Mesothelial cell of epicardium (in vitro differentiated cells): Measurements from ENCODE around the gene USP49. TPM values are rescaled to one million over a fixed set of nuclear protein-coding genes. Genes with fewer than 3 reads are reported as not detected.
"Not testable (repeated sequence)": the region's sequence is repeated elsewhere in the genome, so short reads cannot be mapped to it uniquely, and the experiment has no call there.

Source experiments
- DNase-seq, 2 experiments: peaks; one replicate each; pipeline ENCODE4 v3.0.0; 2021; ENCODE audit warnings: low spot score in 2 of 2; ENCODE audit not compliant: unreplicated experiment in 2 of 2
- H3K27ac Mint-ChIP-seq: 2 replicates; pipeline ENCODE4 v1.8.0; 2021; ENCODE audit warnings: mixed read lengths
- H3K27me3 Mint-ChIP-seq: 2 replicates; pipeline ENCODE4 v1.8.0; 2021; ENCODE audit warnings: low read depth, mixed read lengths
- H3K36me3 Mint-ChIP-seq: 2 replicates; pipeline ENCODE4 v1.8.0; 2021; ENCODE audit warnings: mixed read lengths
- H3K4me1 Mint-ChIP-seq: 2 replicates; pipeline ENCODE4 v1.8.0; 2021; ENCODE audit warnings: mixed read lengths
- H3K4me3 Mint-ChIP-seq: 2 replicates; pipeline ENCODE4 v1.8.0; 2021; ENCODE audit warnings: mild to moderate bottlenecking, moderate library complexity, mixed read lengths
- H3K9me3 Mint-ChIP-seq: 2 replicates; pipeline ENCODE4 v1.8.0; 2021; ENCODE audit warnings: mixed read lengths
- CTCF ChIP-seq: fragments of 200-600 bp; sonication (generic); IDR thresholded peaks from one replicate; pipeline ENCODE4 v1.5.0; 2021; ENCODE audit warnings: antibody characterized with exemption; ENCODE audit not compliant: unreplicated experiment
- total RNA-seq: library from RNA; stranded (reverse); gene quantifications from 3 replicates; pipeline ENCODE4 v1.2.1, GENCODE V29; 2021

Gene USP49
- total RNA-seq, 1 donor from 2014 or later: 12.1 TPM

- Mint-ChIP-seq H3K4me1 (peaks cover 2% of the 10 kb centered on the region), H3K27ac (no peak overlapping the region), H3K36me3 (no peaks in the 10 kb centered on the region), H3K9me3 (no peaks in the 10 kb centered on the region), H3K4me3 (no peak overlapping the region), H3K27me3 (no peaks in the 10 kb centered on the region)
- no peak for DNase-seq
- no peak for TF ChIP-seq CTCF
Measured at GRCh38 chr6:41813956-41814355, 81.2 kb downstream of the USP49 start.

GRCh38 chr6:41813469-41813868 is 81.7 kb downstream of the USP49 start:
- peaks cover under 1% of the 10 kb centered on the region for H3K4me1 Mint-ChIP-seq
- no peak for DNase-seq
- no peak overlapping the region for H3K27ac Mint-ChIP-seq
- no peaks in the 10 kb centered on the region for H3K27me3 Mint-ChIP-seq
- TF ChIP-seq CTCF: no peak
- H3K36me3 Mint-ChIP-seq: no peaks in the 10 kb centered on the region
- no peak overlapping the region for H3K4me3 Mint-ChIP-seq
- H3K9me3 Mint-ChIP-seq: no peaks in the 10 kb centered on the region

GRCh38 chr6:41811946-41812345 is 83.2 kb downstream of the USP49 start:
- not testable (repeated sequence) for H3K4me1 Mint-ChIP-seq

GRCh38 chr6:41811095-41811494 is 84.1 kb downstream of the USP49 start:
- H3K4me3 Mint-ChIP-seq: no peak overlapping the region
- DNase-seq: no peak
- no peaks in the 10 kb centered on the region for H3K36me3 Mint-ChIP-seq
- no peaks in the 10 kb centered on the region for H3K9me3 Mint-ChIP-seq
- H3K27me3 Mint-ChIP-seq: no peaks in the 10 kb centered on the region
- H3K4me1 Mint-ChIP-seq: no peaks in the 10 kb centered on the region
- TF ChIP-seq CTCF: no peak
- H3K27ac Mint-ChIP-seq: no peak overlapping the region

More at GRCh38 chr6:41811946-41812345, 83.2 kb downstream of the USP49 start:
- H3K36me3 Mint-ChIP-seq, H3K27ac Mint-ChIP-seq, H3K27me3 Mint-ChIP-seq, DNase-seq, H3K4me3 Mint-ChIP-seq, H3K9me3 Mint-ChIP-seq: not testable (repeated sequence)

- no peak overlapping the region for H3K4me3 Mint-ChIP-seq
- DNase-seq: no peak
- no peak for TF ChIP-seq CTCF
Measured at GRCh38 chr6:41805830-41806774, 89.1 kb downstream of the USP49 start.

GRCh38 chr6:41801380-41801779 is 93.8 kb downstream of the USP49 start:
- H3K36me3 Mint-ChIP-seq: peaks cover 7% of the 10 kb centered on the region
- no peak for DNase-seq
- H3K9me3 Mint-ChIP-seq: no peaks in the 10 kb centered on the region
- no peak overlapping the region for H3K4me3 Mint-ChIP-seq
- H3K27ac Mint-ChIP-seq: no peak overlapping the region
- no peaks in the 10 kb centered on the region for H3K27me3 Mint-ChIP-seq
- H3K4me1 Mint-ChIP-seq: no peaks in the 10 kb centered on the region
- TF ChIP-seq CTCF: peak; percentile 23

More at GRCh38 chr6:41805830-41806774, 89.1 kb downstream of the USP49 start:
- H3K36me3 Mint-ChIP-seq: no peaks in the 10 kb centered on the region
- no peak overlapping the region for H3K27ac Mint-ChIP-seq
- H3K27me3 Mint-ChIP-seq: no peaks in the 10 kb centered on the region
- no peaks in the 10 kb centered on the region for H3K4me1 Mint-ChIP-seq
- H3K9me3 Mint-ChIP-seq: no peaks in the 10 kb centered on the region
